ENCODE measurements around the gene CAB39.
A peak's percentile ranks its signal among the peaks of the same experiment; 100 is the strongest.

CAB39 gene

GRCh38 chr2:230864605-230865306 lies 152.1 kb downstream of the CAB39 start, which contains the start of gene ITM2C:
Gene ITM2C (plus strand): TSS chr2:230864942. CDS start chr2:230865026, 84 bp downstream.
- peak; percentile 66 for DNase-seq

- no peak for DNase-seq
Measured at GRCh38 chr2:230865307-230865765, 152.7 kb downstream of the CAB39 start.

- no peak for DNase-seq
Measured at GRCh38 chr2:230865766-230866755, 153.4 kb downstream of the CAB39 start.

- peak; percentile 65 for DNase-seq
Measured at GRCh38 chr2:230866756-230867523, 154.3 kb downstream of the CAB39 start.

GRCh38 chr2:230868161-230868946 lies 155.7 kb downstream of the CAB39 start:
- DNase-seq = no peak

GRCh38 chr2:230868947-230869913 lies 156.6 kb downstream of the CAB39 start:
- no peak for DNase-seq

- no peak for DNase-seq
Measured at GRCh38 chr2:230869914-230870543, 157.4 kb downstream of the CAB39 start.
